ENCODE data around the gene TM9SF1. TPM values are rescaled to one million over a fixed set of nuclear protein-coding genes. Genes with fewer than 3 reads are reported as not detected.
A peak's percentile ranks its signal among the peaks of the same experiment; 100 is the strongest.

The TM9SF1 gene
- total and polyA plus RNA-seq, 2 of the 13 experiments (the other 11 are each of a cell fraction or from before 2014, with no cell fraction given), result 83.2 to 110 TPM

DNA sequence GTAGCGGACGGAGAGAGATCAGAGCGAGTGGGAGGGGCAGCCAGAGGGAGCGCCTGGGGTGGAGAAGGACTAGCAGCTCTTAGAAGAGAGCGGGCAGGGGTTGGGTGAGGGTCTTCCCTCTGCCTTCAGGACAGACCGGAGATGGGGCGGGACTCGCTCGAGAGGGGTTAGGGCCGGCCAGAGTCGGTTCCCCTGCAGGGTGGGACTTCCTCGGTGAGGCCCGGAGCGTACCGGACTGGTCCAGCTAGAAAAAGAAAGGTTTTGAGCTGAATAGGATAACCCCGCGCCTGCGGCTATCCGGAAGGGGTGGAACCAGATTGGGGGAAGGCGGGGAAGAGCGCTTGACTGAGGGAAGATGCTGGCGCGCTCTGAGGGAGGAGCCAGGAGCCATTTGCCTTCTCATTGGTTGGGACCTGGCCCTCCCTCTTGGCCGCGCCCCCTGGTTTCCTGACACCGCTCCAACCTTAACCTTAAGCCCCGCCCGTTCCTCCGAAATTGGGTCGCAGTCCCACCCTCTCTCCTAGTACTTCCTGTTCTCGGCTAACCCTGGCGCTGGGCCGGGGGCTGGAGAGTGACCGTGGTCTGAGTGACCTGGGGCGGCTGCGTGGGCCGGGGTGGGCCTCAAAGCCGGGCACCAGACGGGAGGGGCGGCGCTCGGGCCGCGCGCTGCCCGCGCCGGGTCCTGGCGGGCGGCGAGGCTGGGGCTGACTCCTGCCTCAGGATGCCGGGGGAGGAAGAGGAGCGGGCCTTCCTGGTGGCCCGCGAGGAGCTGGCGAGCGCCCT, 48.1 kb downstream of the TM9SF1 start, which contains the start of gene RNF31 (continued):
- TF ChIP-seq, protein P1, sequence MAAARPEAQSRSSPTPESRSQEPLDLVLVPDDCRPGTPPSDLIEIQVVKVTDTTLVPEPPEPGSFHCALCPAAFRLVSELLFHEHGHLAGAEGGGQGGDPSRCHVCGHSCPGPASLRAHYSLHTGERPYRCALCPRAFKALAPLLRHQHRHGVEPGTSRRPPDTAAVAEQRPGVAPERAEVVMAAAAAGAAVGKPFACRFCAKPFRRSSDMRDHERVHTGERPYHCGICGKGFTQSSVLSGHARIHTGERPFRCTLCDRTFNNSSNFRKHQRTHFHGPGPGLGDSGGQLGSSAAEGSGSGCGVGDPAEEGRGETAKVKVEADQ (CRISPR knock-in tag; IDR thresholded peaks at IDR 0.05; ENCODE audit: borderline replicate concordance), result 0 out of 2 replicates have a peak, but pooled peaks have one; percentile 29
- TF ChIP-seq NFKBIZ (CRISPR knock-in tag; IDR thresholded peaks at IDR 0.05) (peak; percentile 81), ZFP62 (CRISPR knock-in tag; IDR thresholded peaks at IDR 0.05) (0 out of 2 replicates have a peak, but pooled peaks have one; percentile 67), HNRNPL (IDR thresholded peaks at IDR 0.05; ENCODE audit: low read depth, low read length) (peak; percentile 82), PAX8 (CRISPR knock-in tag; IDR thresholded peaks at IDR 0.05; ENCODE audit: borderline replicate concordance) (no peak; the same call in 1 of the 2 replicates), ZSCAN25 (CRISPR knock-in tag; IDR thresholded peaks at IDR 0.05) (0 out of 2 replicates have a peak, but pooled peaks have one; percentile 2), MXD4 (CRISPR knock-in tag; IDR thresholded peaks at IDR 0.05) (peak; percentile 96), SALL1 (CRISPR knock-in tag; IDR thresholded peaks at IDR 0.05) (no peak), JDP2 (CRISPR knock-in tag; IDR thresholded peaks at IDR 0.05; ENCODE audit: borderline replicate concordance) (no peak), HOXA5 (CRISPR knock-in tag; IDR thresholded peaks at IDR 0.05) (peak; percentile 67; the same call in 1 of the 2 replicates), STAT5B (CRISPR knock-in tag; IDR thresholded peaks at IDR 0.05) (peak; percentile 86; the same call in 1 of the 2 replicates), ZBTB21 (CRISPR knock-in tag; IDR thresholded peaks at IDR 0.05) (no peak), KDM2A (CRISPR knock-in tag; IDR thresholded peaks at IDR 0.05; ENCODE audit: borderline replicate concordance, low read depth) (peak; percentile 69; the same call in 1 of the 2 replicates), TCF7L2 (IDR thresholded peaks at IDR 0.05; ENCODE audit: low read depth, low read length) (no peak), ZIK1 (CRISPR knock-in tag; IDR thresholded peaks at IDR 0.05; ENCODE audit: borderline replicate concordance, low read depth) (peak; percentile 57; the same call in 1 of the 2 replicates)
- TF ChIP-seq, protein P2, sequence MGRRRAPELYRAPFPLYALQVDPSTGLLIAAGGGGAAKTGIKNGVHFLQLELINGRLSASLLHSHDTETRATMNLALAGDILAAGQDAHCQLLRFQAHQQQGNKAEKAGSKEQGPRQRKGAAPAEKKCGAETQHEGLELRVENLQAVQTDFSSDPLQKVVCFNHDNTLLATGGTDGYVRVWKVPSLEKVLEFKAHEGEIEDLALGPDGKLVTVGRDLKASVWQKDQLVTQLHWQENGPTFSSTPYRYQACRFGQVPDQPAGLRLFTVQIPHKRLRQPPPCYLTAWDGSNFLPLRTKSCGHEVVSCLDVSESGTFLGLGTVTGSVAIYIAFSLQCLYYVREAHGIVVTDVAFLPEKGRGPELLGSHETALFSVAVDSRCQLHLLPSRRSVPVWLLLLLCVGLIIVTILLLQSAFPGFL (CRISPR knock-in tag; IDR thresholded peaks at IDR 0.05), result peak; percentile 93; the same call in 1 of the 2 replicates
- TF ChIP-seq, protein P3, sequence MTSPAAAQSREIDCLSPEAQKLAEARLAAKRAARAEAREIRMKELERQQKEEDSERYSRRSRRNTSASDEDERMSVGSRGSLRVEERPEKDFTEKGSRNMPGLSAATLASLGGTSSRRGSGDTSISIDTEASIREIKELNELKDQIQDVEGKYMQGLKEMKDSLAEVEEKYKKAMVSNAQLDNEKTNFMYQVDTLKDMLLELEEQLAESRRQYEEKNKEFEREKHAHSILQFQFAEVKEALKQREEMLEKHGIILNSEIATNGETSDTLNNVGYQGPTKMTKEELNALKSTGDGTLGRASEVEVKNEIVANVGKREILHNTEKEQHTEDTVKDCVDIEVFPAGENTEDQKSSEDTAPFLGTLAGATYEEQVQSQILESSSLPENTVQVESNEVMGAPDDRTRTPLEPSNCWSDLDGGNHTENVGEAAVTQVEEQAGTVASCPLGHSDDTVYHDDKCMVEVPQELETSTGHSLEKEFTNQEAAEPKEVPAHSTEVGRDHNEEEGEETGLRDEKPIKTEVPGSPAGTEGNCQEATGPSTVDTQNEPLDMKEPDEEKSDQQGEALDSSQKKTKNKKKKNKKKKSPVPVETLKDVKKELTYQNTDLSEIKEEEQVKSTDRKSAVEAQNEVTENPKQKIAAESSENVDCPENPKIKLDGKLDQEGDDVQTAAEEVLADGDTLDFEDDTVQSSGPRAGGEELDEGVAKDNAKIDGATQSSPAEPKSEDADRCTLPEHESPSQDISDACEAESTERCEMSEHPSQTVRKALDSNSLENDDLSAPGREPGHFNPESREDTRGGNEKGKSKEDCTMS (CRISPR knock-in tag; conservative IDR thresholded peaks at IDR 0.05), result no peak
- TF ChIP-seq, protein P4, sequence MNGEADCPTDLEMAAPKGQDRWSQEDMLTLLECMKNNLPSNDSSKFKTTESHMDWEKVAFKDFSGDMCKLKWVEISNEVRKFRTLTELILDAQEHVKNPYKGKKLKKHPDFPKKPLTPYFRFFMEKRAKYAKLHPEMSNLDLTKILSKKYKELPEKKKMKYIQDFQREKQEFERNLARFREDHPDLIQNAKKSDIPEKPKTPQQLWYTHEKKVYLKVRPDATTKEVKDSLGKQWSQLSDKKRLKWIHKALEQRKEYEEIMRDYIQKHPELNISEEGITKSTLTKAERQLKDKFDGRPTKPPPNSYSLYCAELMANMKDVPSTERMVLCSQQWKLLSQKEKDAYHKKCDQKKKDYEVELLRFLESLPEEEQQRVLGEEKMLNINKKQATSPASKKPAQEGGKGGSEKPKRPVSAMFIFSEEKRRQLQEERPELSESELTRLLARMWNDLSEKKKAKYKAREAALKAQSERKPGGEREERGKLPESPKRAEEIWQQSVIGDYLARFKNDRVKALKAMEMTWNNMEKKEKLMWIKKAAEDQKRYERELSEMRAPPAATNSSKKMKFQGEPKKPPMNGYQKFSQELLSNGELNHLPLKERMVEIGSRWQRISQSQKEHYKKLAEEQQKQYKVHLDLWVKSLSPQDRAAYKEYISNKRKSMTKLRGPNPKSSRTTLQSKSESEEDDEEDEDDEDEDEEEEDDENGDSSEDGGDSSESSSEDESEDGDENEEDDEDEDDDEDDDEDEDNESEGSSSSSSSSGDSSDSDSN (CRISPR knock-in tag; IDR thresholded peaks at IDR 0.05), result peak; percentile 72
- TF ChIP-seq, protein P5, sequence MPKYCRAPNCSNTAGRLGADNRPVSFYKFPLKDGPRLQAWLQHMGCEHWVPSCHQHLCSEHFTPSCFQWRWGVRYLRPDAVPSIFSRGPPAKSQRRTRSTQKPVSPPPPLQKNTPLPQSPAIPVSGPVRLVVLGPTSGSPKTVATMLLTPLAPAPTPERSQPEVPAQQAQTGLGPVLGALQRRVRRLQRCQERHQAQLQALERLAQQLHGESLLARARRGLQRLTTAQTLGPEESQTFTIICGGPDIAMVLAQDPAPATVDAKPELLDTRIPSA (CRISPR knock-in tag; IDR thresholded peaks at IDR 0.05; ENCODE audit: borderline replicate concordance), result no peak
- TF ChIP-seq, protein P6, sequence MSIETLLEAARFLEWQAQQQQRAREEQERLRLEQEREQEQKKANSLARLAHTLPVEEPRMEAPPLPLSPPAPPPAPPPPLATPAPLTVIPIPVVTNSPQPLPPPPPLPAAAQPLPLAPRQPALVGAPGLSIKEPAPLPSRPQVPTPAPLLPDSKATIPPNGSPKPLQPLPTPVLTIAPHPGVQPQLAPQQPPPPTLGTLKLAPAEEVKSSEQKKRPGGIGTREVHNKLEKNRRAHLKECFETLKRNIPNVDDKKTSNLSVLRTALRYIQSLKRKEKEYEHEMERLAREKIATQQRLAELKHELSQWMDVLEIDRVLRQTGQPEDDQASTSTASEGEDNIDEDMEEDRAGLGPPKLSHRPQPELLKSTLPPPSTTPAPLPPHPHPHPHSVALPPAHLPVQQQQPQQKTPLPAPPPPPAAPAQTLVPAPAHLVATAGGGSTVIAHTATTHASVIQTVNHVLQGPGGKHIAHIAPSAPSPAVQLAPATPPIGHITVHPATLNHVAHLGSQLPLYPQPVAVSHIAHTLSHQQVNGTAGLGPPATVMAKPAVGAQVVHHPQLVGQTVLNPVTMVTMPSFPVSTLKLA (IDR thresholded peaks at IDR 0.05), result peak; percentile 37
